ENCODE data around the gene CEP68. TPM values are rescaled to one million over a fixed set of nuclear protein-coding genes. Genes with fewer than 3 reads are reported as not detected.

CEP68 gene
- total RNA-seq, 1 experiment from 2014 or later = 11.2 TPM

- Histone ChIP-seq H3K9ac (ENCODE audit: low read length) (no peak overlapping the region), H3K4me2 (ENCODE audit: low read length) (no peak overlapping the region), H3K36me3 (ENCODE audit: control insufficient read depth in 1 of 2, insufficient read depth in 2 of 2, low read length in 2 of 2) (no peaks in the 10 kb centered on the region), H3K27ac (ENCODE audit: low read depth, low read length) (no peak overlapping the region), H3K79me2 (ENCODE audit: insufficient read depth, low read length) (peaks cover 99% of the 10 kb centered on the region), H3K9me3 (ENCODE audit: control insufficient read depth in 1 of 2, insufficient read depth in 1 of 2, low read depth in 1 of 2, low read length in 2 of 2) (no peaks in the 10 kb centered on the region), H3K27me3 (ENCODE audit: insufficient read depth, low read length) (no peaks in the 10 kb centered on the region), H3K9me2 (ENCODE audit: insufficient read depth) (no peaks in the 10 kb centered on the region), H2AFZ (ENCODE audit: low read depth, low read length, poor library complexity, severe bottlenecking) (no peak overlapping the region), H3K4me1 (ENCODE audit: control insufficient read depth in 1 of 2, insufficient read depth in 2 of 2, low read length in 2 of 2) (no peaks in the 10 kb centered on the region), H4K20me1 (ENCODE audit: insufficient read depth) (peaks cover 24% of the 10 kb centered on the region; the same call in 1 of the 2 replicates), H3K4me3 (replicated peaks in 1 of 2; ENCODE audit: low read depth in 1 of 2, low read length in 2 of 2) (no peak overlapping the region)
- no peak for DNase-seq (ENCODE audit: low read depth, low spot score)
- no peak for ATAC-seq
- TF ChIP-seq ZFX (IDR thresholded peaks at IDR 0.05) (no peak), RAD21 (IDR thresholded peaks at IDR 0.05; ENCODE audit: low read depth) (no peak), CEBPB (IDR thresholded peaks at IDR 0.05; ENCODE audit: low read depth) (no peak), CBX3 (IDR thresholded peaks at IDR 0.05; ENCODE audit: low read depth) (no peak), SIN3A (IDR thresholded peaks at IDR 0.05; ENCODE audit: low read depth) (no peak), MAX (IDR thresholded peaks at IDR 0.05) (no peak), ELF1 (IDR thresholded peaks at IDR 0.05; ENCODE audit: borderline replicate concordance, low read depth) (no peak), CTCF (IDR thresholded peaks at IDR 0.05 in 2 of 3, conservative IDR thresholded peaks at IDR 0.05 in 1 of 3; ENCODE audit: borderline replicate concordance in 1 of 3, insufficient read depth in 1 of 3, low read depth in 2 of 3, low read length in 2 of 3) (no peak)
- BruUV-seq (replicated peaks) = no TSS peak
- ChIA-PET POLR2A (interaction anchor here (1.6 kb wide), 1 partner anchor 15 kb away, joined by 4 read pairs; the partner anchor contains the start of gene RAB1A), RAD21 (ENCODE audit: low non-redundant PET in 1 of 2, low total read pairs in 2 of 2, uncharacterized antibody in 2 of 2, unreplicated experiment in 2 of 2) (no interaction called here), CTCF (no interaction called here)
- intact Hi-C loops (cut with micrococcal nuclease) = no loop called here
Observed at GRCh38 chr2:65114921-65115320, 58.7 kb downstream of the CEP68 start.

GRCh38 chr2:65116645-65117044 is 60.4 kb downstream of the CEP68 start:
- intact Hi-C loops (cut with micrococcal nuclease) = no loop called here
- Histone ChIP-seq H3K27ac (ENCODE audit: low read depth, low read length) (no peak overlapping the region), H3K9me2 (ENCODE audit: insufficient read depth) (no peaks in the 10 kb centered on the region), H3K9me3 (ENCODE audit: control insufficient read depth in 1 of 2, insufficient read depth in 1 of 2, low read depth in 1 of 2, low read length in 2 of 2) (no peaks in the 10 kb centered on the region), H3K36me3 (ENCODE audit: control insufficient read depth in 1 of 2, insufficient read depth in 2 of 2, low read length in 2 of 2) (no peaks in the 10 kb centered on the region), H3K4me3 (replicated peaks in 1 of 2; ENCODE audit: low read depth in 1 of 2, low read length in 2 of 2) (no peak overlapping the region), H3K27me3 (ENCODE audit: insufficient read depth, low read length) (no peaks in the 10 kb centered on the region), H2AFZ (ENCODE audit: low read depth, low read length, poor library complexity, severe bottlenecking) (no peak overlapping the region), H3K9ac (ENCODE audit: low read length) (no peak overlapping the region), H3K4me2 (ENCODE audit: low read length) (no peak overlapping the region), H3K79me2 (ENCODE audit: insufficient read depth, low read length) (peaks cover 99% of the 10 kb centered on the region), H3K4me1 (ENCODE audit: control insufficient read depth in 1 of 2, insufficient read depth in 2 of 2, low read length in 2 of 2) (0 out of 4 replicates have a peak, but pooled peaks cover 0 to 3% of the 10 kb centered on the region in 2 experiments), H4K20me1 (ENCODE audit: insufficient read depth) (peaks cover 28% of the 10 kb centered on the region; the same call in 1 of the 2 replicates)
- RAD21 ChIA-PET (ENCODE audit: low non-redundant PET in 1 of 2, low total read pairs in 2 of 2, uncharacterized antibody in 2 of 2, unreplicated experiment in 2 of 2) = no interaction called here
- no TSS peak for BruUV-seq (replicated peaks)
- ATAC-seq (no peak), DNase-seq (ENCODE audit: low read depth, low spot score) (no peak)
- CTCF ChIA-PET = no interaction called here
- POLR2A ChIA-PET = no interaction called here
- no peak for TF ChIP-seq JUND (IDR thresholded peaks at IDR 0.05)
- TF ChIP-seq CTCF (IDR thresholded peaks at IDR 0.05 in 2 of 3, conservative IDR thresholded peaks at IDR 0.05 in 1 of 3; ENCODE audit: borderline replicate concordance in 1 of 3, insufficient read depth in 1 of 3, low read depth in 2 of 3, low read length in 2 of 3) = no peak
- no peak for TF ChIP-seq FOSL1 (IDR thresholded peaks at IDR 0.05; ENCODE audit: low read depth)
- TF ChIP-seq TCF7L2 (IDR thresholded peaks at IDR 0.05; ENCODE audit: borderline replicate concordance, extremely low read depth, insufficient read depth, insufficient read length) = no peak
